NCI-H345 (cell line): ENCODE data around the gene UBE4A.

Source experiments
- DNase-seq: peaks from one replicate; lab custom pipeline; 2025; lab: John Stamatoyannopoulos, UW

Gene UBE4A

GRCh38 chr11:118359295-118359958 lies at the start of gene UBE4A:
Gene UBE4A (plus strand): TSS chr11:118359600. CDS start chr11:118365081, 5,481 bp downstream.
- peak; percentile 99 for DNase-seq

GRCh38 chr11:118310271-118310670 lies 49.1 kb upstream of the UBE4A start:
- DNase-seq = no peak

GRCh38 chr11:118310781-118311485 lies 48.5 kb upstream of the UBE4A start:
- no peak for DNase-seq

- no peak for DNase-seq
Measured at GRCh38 chr11:118311518-118311917, 47.9 kb upstream of the UBE4A start.

GRCh38 chr11:118312328-118312727 lies 47.1 kb upstream of the UBE4A start:
- DNase-seq = no peak

- no peak for DNase-seq
Measured at GRCh38 chr11:118313242-118313641, 46.2 kb upstream of the UBE4A start.

- DNase-seq = no peak
Measured at GRCh38 chr11:118314988-118315411, 44.4 kb upstream of the UBE4A start.

- DNase-seq = no peak
Measured at GRCh38 chr11:118318124-118318523, 41.3 kb upstream of the UBE4A start.

- no peak for DNase-seq
Measured at GRCh38 chr11:118318581-118319336, 40.6 kb upstream of the UBE4A start.

- no peak for DNase-seq
Measured at GRCh38 chr11:118319337-118319707, 40.1 kb upstream of the UBE4A start.

- DNase-seq = no peak
Measured at GRCh38 chr11:118320515-118320914, 38.9 kb upstream of the UBE4A start.

- DNase-seq = no peak
Measured at GRCh38 chr11:118321386-118322082, 37.9 kb upstream of the UBE4A start.

- DNase-seq = no peak
Measured at GRCh38 chr11:118322721-118323120, 36.7 kb upstream of the UBE4A start.

GRCh38 chr11:118325283-118325682 lies 34.1 kb upstream of the UBE4A start:
- DNase-seq = no peak

- no peak for DNase-seq
Measured at GRCh38 chr11:118328745-118329144, 30.7 kb upstream of the UBE4A start.

- DNase-seq = no peak
Measured at GRCh38 chr11:118334745-118335144, 24.7 kb upstream of the UBE4A start.

- DNase-seq = no peak
Measured at GRCh38 chr11:118338637-118339061, 20.8 kb upstream of the UBE4A start.

- DNase-seq = no peak
Measured at GRCh38 chr11:118339281-118339961, 20.0 kb upstream of the UBE4A start.

GRCh38 chr11:118340449-118340848 lies 19.0 kb upstream of the UBE4A start:
- no peak for DNase-seq

GRCh38 chr11:118341261-118341660 lies 18.1 kb upstream of the UBE4A start:
- no peak for DNase-seq

GRCh38 chr11:118341815-118342489 lies 17.4 kb upstream of the UBE4A start:
- no peak for DNase-seq
